ENCODE data around the gene CCND1. TPM values are rescaled to one million over a fixed set of nuclear protein-coding genes. Genes with fewer than 3 reads are reported as not detected.
"Not testable (repeated sequence)": the region's sequence is repeated elsewhere in the genome, so short reads cannot be mapped to it uniquely, and the experiment has no call there.

Gene CCND1
- polyA plus RNA-seq, 6 donors from 2014 or later, result 1.6 to 7.7 (median 4.5) TPM; not detected in 1

DNA sequence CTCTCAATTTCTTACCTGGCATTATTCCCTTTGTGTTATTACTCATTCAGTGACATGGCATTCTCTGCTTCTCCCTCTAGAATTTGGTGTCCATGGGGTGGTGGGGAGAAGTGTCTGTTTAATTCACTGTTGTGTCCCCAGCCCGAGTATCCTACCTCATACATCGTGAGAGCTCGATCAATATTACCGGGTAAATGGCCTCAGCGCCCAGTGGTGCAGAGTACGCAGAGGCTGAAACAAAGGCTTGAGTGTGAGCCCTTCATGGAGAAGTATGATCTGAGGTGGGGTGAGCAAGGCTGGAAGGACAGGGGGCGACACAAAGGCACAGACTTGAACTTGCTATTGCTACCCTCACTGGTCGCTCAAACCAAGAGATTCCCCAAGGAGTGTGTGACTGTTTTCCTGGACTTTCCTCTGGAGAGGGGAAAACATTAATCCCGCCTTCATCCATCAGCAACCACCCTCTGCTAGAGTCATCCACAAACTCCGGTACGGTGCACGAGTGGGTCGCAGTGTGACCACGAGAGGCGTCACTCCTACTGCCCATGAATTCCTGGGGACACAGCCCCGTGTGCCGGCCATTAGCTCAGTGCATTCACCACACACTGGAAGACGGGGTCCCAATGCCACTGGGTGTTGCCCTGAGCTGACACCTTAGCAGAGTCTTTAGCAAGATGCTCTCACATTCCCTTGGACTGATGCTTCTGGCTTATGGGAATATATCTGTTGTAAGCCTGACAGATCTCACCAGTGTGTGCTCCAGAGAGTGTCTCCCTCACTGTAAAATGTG is 35.0 kb upstream of the CCND1 start:
- H3K27me3 Mint-ChIP-seq, result peaks cover 39 to 50% (median 48%) of the 10 kb centered on the region in 3 donors

DNA sequence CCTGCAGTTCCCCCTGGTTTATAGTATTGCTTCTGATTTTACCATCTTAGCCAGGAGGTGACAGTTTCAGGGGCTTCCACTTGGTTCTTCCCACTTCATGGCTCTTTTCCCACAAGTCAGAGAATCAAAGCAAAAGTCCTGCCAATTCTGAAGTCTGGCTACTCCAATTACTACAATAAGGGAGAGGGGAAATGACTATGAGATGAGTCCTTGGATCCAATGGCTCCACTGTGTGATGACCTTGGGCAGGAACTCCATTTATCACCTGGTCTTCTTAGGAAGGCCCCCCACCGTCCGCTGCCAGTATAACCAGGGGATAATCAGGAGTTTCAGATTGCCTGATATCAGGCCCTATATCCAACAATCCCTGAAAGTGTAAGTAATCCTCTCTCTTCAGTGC is 31.6 kb upstream of the CCND1 start:
- ATAC-seq (ENCODE audit: low read depth in 2 of 2) (no peak), DNase-seq (no peak)
- no peak overlapping the region for H3K4me3 Mint-ChIP-seq
- H3K27ac Mint-ChIP-seq, result no peak overlapping the region
- peaks cover 26 to 48% (median 40%) of the 10 kb centered on the region in 3 donors for H3K27me3 Mint-ChIP-seq
- H3K4me1 Mint-ChIP-seq, result peaks cover 0 to 2% (median 0%) of the 10 kb centered on the region in 3 donors
- peaks cover 6 to 27% (median 14%) of the 10 kb centered on the region in 7 donors for H3K9me3 Mint-ChIP-seq
- peaks cover 12 to 13% of the 10 kb centered on the region in 2 donors for H3K36me3 Mint-ChIP-seq

More for the DNA sequence above, 35.0 kb upstream of the CCND1 start:
- Mint-ChIP-seq H3K27ac (peak overlapping the region in 1 of 6 donors; percentile 11), H3K4me3 (no peak overlapping the region), H3K9me3 (peaks cover 6 to 27% (median 14%) of the 10 kb centered on the region in 7 donors), H3K4me1 (no peaks in the 10 kb centered on the region), H3K36me3 (peaks cover 12 to 13% of the 10 kb centered on the region in 2 donors)
- no peak for DNase-seq
- no peak for ATAC-seq (ENCODE audit: low read depth in 2 of 2)

DNA sequence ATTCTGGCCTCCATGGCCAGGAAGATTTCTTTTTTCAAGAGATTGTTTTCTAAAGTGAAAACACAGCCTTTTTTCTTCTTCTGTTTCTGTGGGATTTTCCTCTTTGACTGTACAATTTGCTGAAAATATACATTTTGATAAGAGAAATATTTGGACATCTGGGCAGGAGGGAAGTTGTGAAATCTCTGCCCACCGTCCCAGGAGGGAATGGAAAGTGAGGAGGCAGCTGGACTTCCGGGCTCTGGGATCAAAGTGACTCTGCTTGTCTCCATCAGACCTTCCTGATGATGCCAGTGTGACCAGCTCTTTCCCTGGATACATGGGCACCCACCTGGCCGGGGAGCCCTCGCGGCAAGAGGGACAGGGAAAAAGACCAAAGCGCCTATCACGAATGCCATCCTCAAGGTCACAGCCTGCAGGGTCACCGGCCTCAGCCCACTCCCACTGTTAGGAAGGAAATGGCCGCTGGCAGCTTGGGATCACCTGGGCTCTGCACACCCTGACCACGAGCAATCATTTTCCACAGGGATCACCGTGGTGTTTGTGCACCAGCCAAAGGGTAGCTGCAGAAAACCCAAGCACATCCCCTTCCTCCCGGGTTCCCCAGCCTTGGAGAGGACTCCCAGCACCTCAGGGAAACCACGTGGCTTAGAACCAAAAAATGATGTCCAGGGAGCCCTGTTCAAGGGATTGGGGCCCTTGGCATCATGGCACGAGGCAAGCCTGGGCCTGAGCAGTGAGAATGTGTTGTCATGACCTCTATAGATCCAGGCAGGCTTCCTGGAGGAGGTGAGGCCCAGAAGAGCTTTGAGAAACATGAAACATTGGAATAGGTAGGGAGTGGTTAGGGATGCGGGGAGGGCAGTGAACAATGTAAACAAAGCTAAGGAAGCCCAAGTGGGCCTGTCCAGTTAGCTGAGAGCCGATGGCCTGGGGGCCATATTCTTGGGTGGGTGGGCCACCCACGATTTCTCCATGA is 29.1 kb upstream of the CCND1 start:
- peaks cover 0 to 2% (median 0%) of the 10 kb centered on the region in 3 donors for H3K4me1 Mint-ChIP-seq
- H3K27ac Mint-ChIP-seq, result no peak overlapping the region
- ATAC-seq (ENCODE audit: low read depth in 2 of 2) (no peak), DNase-seq (no peak)
- H3K36me3 Mint-ChIP-seq, result peaks cover 12 to 13% of the 10 kb centered on the region in 2 donors
- H3K9me3 Mint-ChIP-seq, result peaks cover 6 to 27% (median 14%) of the 10 kb centered on the region in 7 donors
- H3K27me3 Mint-ChIP-seq, result peaks cover 21 to 39% (median 31%) of the 10 kb centered on the region in 3 donors
- H3K4me3 Mint-ChIP-seq, result no peak overlapping the region

GRCh38 chr11:69613594-69613993 is 27.4 kb upstream of the CCND1 start:
- Mint-ChIP-seq H3K27ac (no peak overlapping the region), H3K4me1 (peaks cover 0 to 2% (median 0%) of the 10 kb centered on the region in 3 donors), H3K4me3 (no peak overlapping the region), H3K36me3 (peaks cover 5% of the 10 kb centered on the region in 2 donors), H3K27me3 (peaks cover 13 to 41% (median 34%) of the 10 kb centered on the region in 3 donors), H3K9me3 (peaks cover 2 to 10% (median 4%) of the 10 kb centered on the region in 7 donors)
- DNase-seq (no peak), ATAC-seq (ENCODE audit: low read depth in 2 of 2) (no peak)

DNA sequence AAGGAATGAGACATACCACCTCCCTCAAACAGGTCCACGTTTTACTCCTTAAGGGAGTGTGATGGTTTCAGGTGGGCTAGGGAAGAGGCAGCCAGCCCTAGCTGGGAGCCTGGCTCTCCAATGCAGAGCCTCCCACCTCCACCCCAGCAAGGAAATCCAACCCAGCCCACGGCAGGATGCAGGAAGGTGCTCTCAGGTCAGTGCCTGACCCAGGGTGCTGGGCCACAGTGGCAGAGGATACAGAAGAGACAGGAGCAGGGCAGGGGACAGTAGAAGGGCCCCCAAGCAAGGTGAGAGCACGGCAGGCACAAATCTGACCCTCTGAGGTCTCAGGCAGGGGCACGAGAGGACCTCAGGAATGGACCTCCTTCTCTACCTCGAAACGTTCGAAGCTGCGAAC is 26.9 kb upstream of the CCND1 start:
- DNase-seq (no peak), ATAC-seq (ENCODE audit: low read depth in 2 of 2) (no peak)
- Mint-ChIP-seq H3K4me1 (peaks cover 0 to 2% (median 0%) of the 10 kb centered on the region in 3 donors), H3K27ac (no peak overlapping the region), H3K36me3 (peaks cover 0 to under 1% of the 10 kb centered on the region in 2 donors), H3K4me3 (no peak overlapping the region), H3K27me3 (peaks cover 8 to 42% (median 36%) of the 10 kb centered on the region in 3 donors), H3K9me3 (peaks cover 0 to 5% (median 2%) of the 10 kb centered on the region in 7 donors)

DNA sequence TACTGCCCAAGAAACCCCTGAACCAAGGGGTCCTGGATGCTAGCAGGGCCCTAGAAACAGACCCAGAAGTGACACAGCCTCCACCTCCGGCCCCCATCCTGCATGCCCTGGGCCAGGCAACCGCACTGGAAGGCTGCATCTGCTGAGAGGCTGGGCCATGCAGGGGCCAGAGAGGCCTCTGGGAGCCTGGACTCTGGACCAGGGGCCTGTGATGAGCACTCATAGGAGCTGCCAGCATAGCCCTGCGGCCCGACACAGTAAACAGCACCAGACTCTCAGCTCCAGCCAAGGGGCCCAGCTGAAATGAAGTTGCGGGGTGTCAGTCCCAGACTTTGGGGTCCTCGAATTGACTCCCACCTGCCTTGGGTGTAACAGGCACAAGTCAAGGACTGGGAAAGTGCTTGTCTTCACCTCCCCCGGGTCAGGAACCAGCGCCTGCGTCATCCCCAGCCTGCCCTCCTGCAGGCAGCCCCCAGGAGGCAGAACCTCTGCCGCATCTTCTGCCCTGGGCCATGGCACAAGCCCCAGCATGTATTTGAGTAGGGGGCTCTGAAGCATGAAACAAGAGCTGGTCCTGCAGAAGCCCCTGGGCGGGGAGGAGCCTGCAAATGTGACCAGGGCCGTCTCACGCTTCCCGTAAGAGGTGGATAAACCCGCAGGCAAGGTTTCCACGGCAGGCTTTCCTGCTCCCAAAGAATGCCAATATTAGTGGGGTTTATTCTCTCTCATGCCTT is 25.2 kb upstream of the CCND1 start:
- Mint-ChIP-seq H3K4me1 (peaks cover 0 to 2% (median 0%) of the 10 kb centered on the region in 3 donors), H3K4me3 (no peak overlapping the region), H3K27ac (no peak overlapping the region), H3K9me3 (peaks cover 0 to 2% (median 0%) of the 10 kb centered on the region in 7 donors), H3K27me3 (peaks cover 7 to 46% (median 46%) of the 10 kb centered on the region in 3 donors), H3K36me3 (no peaks in the 10 kb centered on the region)
- DNase-seq, result no peak
- no peak for ATAC-seq (ENCODE audit: low read depth in 2 of 2)

- Mint-ChIP-seq H3K27ac (no peak overlapping the region), H3K4me1 (no peaks in the 10 kb centered on the region), H3K9me3 (peaks cover 0 to 2% (median 0%) of the 10 kb centered on the region in 7 donors), H3K4me3 (no peak overlapping the region), H3K36me3 (no peaks in the 10 kb centered on the region), H3K27me3 (peaks cover 7 to 50% (median 46%) of the 10 kb centered on the region in 3 donors)
- DNase-seq (no peak), ATAC-seq (ENCODE audit: low read depth in 2 of 2) (no peak)
Observed at GRCh38 chr11:69617220-69617619, 23.7 kb upstream of the CCND1 start.

GRCh38 chr11:69617682-69618081 is 23.3 kb upstream of the CCND1 start:
- H3K9me3 Mint-ChIP-seq, result peaks cover 0 to 2% (median 0%) of the 10 kb centered on the region in 7 donors
- no peak overlapping the region for H3K4me3 Mint-ChIP-seq
- no peaks in the 10 kb centered on the region for H3K36me3 Mint-ChIP-seq
- DNase-seq (no peak), ATAC-seq (ENCODE audit: low read depth in 2 of 2) (no peak)
- no peak overlapping the region for H3K27ac Mint-ChIP-seq
- H3K27me3 Mint-ChIP-seq, result peaks cover 7 to 50% (median 46%) of the 10 kb centered on the region in 3 donors
- H3K4me1 Mint-ChIP-seq, result no peaks in the 10 kb centered on the region

DNA sequence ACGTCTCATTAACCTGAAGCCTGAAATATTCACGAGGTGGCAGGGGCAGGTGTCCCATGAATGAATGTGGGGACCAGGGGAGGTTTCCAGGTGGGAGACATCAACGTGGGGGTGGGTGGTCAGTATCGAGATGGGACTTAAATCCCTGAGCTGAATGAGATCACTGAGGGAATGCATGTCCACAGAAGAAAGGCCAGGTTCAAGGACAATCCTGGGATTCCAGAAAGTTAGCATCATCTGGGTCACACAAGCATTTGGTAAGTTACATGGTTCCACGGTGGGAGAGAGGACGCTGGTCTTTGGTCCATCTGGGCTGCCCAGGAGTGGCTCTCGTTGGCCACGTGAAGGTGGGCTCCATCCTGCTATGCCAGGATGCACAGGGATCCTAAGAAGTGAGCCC is 22.7 kb upstream of the CCND1 start:
- Mint-ChIP-seq H3K4me3 (no peak overlapping the region), H3K9me3 (peaks cover 0 to 2% (median 0%) of the 10 kb centered on the region in 7 donors), H3K4me1 (no peaks in the 10 kb centered on the region), H3K27me3 (peaks cover 7 to 50% (median 46%) of the 10 kb centered on the region in 3 donors), H3K27ac (peak overlapping the region in 1 of 6 donors; percentile 62), H3K36me3 (no peaks in the 10 kb centered on the region)
- DNase-seq (no peak), ATAC-seq (ENCODE audit: low read depth in 2 of 2) (no peak)

DNA sequence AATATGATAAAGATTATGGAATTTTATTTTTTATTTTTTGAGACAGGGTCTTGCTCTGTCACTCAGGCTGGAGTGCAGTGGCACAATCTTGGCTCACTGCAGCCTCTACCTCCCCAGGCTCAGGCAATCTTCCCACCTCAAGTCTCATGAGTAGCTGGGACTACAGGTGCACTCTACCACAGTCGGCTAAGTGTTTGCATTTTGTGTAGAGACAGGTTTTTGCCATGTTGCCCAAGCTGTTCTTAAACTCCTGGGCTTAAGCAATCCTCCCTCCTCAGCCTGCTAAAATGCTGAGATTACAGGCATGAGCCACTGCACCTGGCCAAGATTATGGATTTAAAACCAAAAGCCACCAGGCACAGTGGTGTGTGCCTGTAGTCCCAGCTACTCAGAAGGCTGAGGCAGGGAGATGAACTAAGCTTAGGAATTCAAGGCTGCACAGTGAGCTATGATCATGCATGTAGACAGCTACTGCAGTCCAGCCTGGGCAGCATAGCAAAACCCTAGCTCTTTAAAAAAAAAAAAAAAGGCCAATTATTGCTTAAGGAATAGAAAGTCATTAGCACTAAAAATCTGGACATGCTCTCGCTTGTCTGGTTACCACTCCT is 20.2 kb upstream of the CCND1 start:
- Mint-ChIP-seq H3K27me3 (peaks cover 13 to 47% (median 45%) of the 10 kb centered on the region in 3 donors), H3K4me3 (no peak overlapping the region)

DNA sequence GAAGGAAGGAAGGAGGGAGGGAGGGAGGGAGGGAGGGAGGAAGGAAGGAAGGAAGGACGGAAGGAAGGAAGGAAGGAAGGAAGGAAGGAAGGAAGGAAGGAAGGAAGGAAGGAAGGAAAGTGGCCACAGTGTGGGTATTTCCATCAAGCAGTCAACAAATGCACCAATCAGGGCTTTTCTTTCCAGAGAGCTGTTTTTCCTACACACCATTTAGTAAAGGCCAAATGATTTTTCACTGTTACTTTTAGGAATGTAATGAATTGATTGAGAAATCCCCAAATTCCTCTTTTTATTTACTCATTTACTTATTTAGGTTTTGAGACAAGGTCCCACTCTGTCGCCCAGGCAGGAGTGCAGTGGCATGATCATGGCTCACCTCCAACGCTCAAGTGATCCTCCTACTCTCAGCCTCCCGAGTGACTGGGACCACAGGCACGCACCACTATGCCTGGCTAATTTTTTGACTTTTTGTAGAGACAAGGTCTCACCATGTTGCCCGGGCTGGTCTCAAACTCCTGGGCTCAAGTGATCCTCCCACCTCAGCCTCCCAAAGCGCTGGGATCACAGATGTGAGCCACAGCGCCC is 18.8 kb upstream of the CCND1 start:
- not testable (repeated sequence) for ATAC-seq (ENCODE audit: low read depth in 2 of 2); H3K36me3 Mint-ChIP-seq; H3K4me3 Mint-ChIP-seq; H3K4me1 Mint-ChIP-seq; H3K27ac Mint-ChIP-seq; DNase-seq; H3K9me3 Mint-ChIP-seq
- peaks cover 15 to 50% (median 47%) of the 10 kb centered on the region in 3 donors for H3K27me3 Mint-ChIP-seq

More for the DNA sequence above, 20.2 kb upstream of the CCND1 start:
- H3K4me1 Mint-ChIP-seq, result peaks cover 0 to 2% (median 0%) of the 10 kb centered on the region in 3 donors
- H3K9me3 Mint-ChIP-seq, result peaks cover 0 to 2% (median 0%) of the 10 kb centered on the region in 7 donors
- H3K27ac Mint-ChIP-seq, result no peak overlapping the region
- H3K36me3 Mint-ChIP-seq, result no peaks in the 10 kb centered on the region
- DNase-seq, result no peak
- no peak for ATAC-seq (ENCODE audit: low read depth in 2 of 2)

- peaks cover 0 to 4% of the 10 kb centered on the region in 2 donors for H3K36me3 Mint-ChIP-seq
- H3K27ac Mint-ChIP-seq, result no peak overlapping the region
- peaks cover 1 to 6% (median 5%) of the 10 kb centered on the region in 7 donors for H3K9me3 Mint-ChIP-seq
- H3K4me3 Mint-ChIP-seq, result no peak overlapping the region
- no peak for DNase-seq
- no peak for ATAC-seq (ENCODE audit: low read depth in 2 of 2)
- H3K4me1 Mint-ChIP-seq, result peaks cover 0 to 4% (median 3%) of the 10 kb centered on the region in 3 donors
- peaks cover 15 to 41% (median 38%) of the 10 kb centered on the region in 3 donors for H3K27me3 Mint-ChIP-seq
Observed at GRCh38 chr11:69624293-69624692, 16.7 kb upstream of the CCND1 start.
